KMS-11 (cell line): ENCODE results near the gene ZNF560.

ENCODE experiments used
- H2AFZ ChIP-seq: fragments of 200-600 bp; sonication (generic); 2 replicates; pipeline ENCODE4 v1.6.1; 2016; ENCODE audit warnings: antibody characterized with exemption, mixed run types, low read depth
- H3K27ac ChIP-seq: fragments of 200-600 bp; sonication (generic); 2 replicates; pipeline ENCODE4 v1.6.1; 2016; ENCODE audit warnings: mild to moderate bottlenecking, mixed run types
- H3K27me3 ChIP-seq: fragments of 200-600 bp; sonication (generic); 2 replicates; pipeline ENCODE4 v1.6.1; 2017; ENCODE audit warnings: mild to moderate bottlenecking, low read depth, mixed run types, moderate library complexity; ENCODE audit not compliant: insufficient read depth
- H3K36me3 ChIP-seq: fragments of 200-600 bp; sonication (generic); 2 replicates; pipeline ENCODE4 v1.6.1; 2017; ENCODE audit warnings: mild to moderate bottlenecking, mixed run types; ENCODE audit not compliant: insufficient read depth
- H3K4me1 ChIP-seq: fragments of 200-600 bp; sonication (generic); 2 replicates; pipeline ENCODE4 v1.6.1; 2016; ENCODE audit warnings: mild to moderate bottlenecking, low read depth, mixed run types; ENCODE audit not compliant: poor library complexity, severe bottlenecking
- H3K4me2 ChIP-seq: fragments of 200-600 bp; sonication (generic); 2 replicates; pipeline ENCODE4 v1.7.0; 2016; ENCODE audit warnings: mild to moderate bottlenecking, mixed run types
- H3K4me3 ChIP-seq: fragments of 200-600 bp; sonication (generic); IDR thresholded peaks from 2 replicates; pipeline ENCODE4 v1.6.1; 2017; ENCODE audit warnings: low read depth, low read length, mixed read lengths; ENCODE audit not compliant: insufficient read depth
- H3K79me2 ChIP-seq: fragments of 200-600 bp; sonication (generic); 2 replicates; pipeline ENCODE4 v1.6.1; 2016; ENCODE audit warnings: low read depth, mixed run types; ENCODE audit not compliant: insufficient read depth
- H3K9ac ChIP-seq: fragments of 200-600 bp; sonication (generic); 2 replicates; pipeline ENCODE4 v1.6.1; 2016; ENCODE audit warnings: mild to moderate bottlenecking, mixed run types
- H4K20me1 ChIP-seq: fragments of 200-600 bp; sonication (generic); 2 replicates; pipeline ENCODE4 v1.6.1; 2016; ENCODE audit warnings: mild to moderate bottlenecking, mixed run types; ENCODE audit not compliant: insufficient read depth
- CTCF ChIP-seq: fragments of 200-600 bp; sonication (generic); conservative IDR thresholded peaks from 2 replicates; pipeline ENCODE4 v1.6.1; 2017; ENCODE audit warnings: low read depth, mild to moderate bottlenecking, antibody characterized with exemption, low read length, moderate library complexity, mixed read lengths

ZNF560 gene

GRCh38 chr19:9485140-9485539 lies 13.3 kb downstream of the ZNF560 start:
- no peaks in the 10 kb centered on the region for H3K36me3 ChIP-seq
- H3K4me3 ChIP-seq: no peak overlapping the region
- no peak for TF ChIP-seq CTCF
- no peak overlapping the region for H3K27ac ChIP-seq
- H4K20me1 ChIP-seq: no peaks in the 10 kb centered on the region
- no peak overlapping the region for H3K9ac ChIP-seq
- no peak overlapping the region for H2AFZ ChIP-seq
- H3K79me2 ChIP-seq: no peaks in the 10 kb centered on the region
- no peak overlapping the region for H3K4me2 ChIP-seq
- no peaks in the 10 kb centered on the region for H3K4me1 ChIP-seq
- H3K27me3 ChIP-seq: no peaks in the 10 kb centered on the region

- no peak for TF ChIP-seq CTCF
- Histone ChIP-seq H3K27me3 (no peaks in the 10 kb centered on the region), H3K79me2 (no peaks in the 10 kb centered on the region), H3K4me3 (no peak overlapping the region), H3K36me3 (no peaks in the 10 kb centered on the region), H4K20me1 (no peaks in the 10 kb centered on the region), H3K4me2 (no peak overlapping the region), H3K9ac (no peak overlapping the region), H2AFZ (no peak overlapping the region), H3K27ac (no peak overlapping the region), H3K4me1 (no peaks in the 10 kb centered on the region)
These were observed 23.4 kb downstream of the ZNF560 start for GRCh38 chr19:9474975-9475374.

DNA sequence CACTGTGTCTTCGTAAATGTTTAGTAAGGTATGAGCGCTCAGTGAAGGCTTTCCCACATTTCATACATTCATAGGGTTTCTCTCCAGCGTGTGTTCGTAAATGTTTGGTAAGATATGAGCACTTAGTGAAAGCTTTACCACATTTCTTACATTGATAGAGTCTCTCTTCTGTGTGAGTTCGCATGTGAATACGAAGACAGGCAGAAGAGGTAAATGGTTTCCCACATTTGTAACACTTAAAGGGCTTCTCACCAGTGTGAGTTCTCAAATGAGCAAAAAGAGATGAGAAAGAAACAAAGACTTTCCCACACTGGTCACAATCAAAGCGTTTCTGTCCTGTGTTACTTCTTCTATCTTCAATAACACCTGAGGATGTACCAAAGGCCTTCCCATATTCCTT lies 31.3 kb downstream of the ZNF560 start:
- Histone ChIP-seq H3K79me2 (no peaks in the 10 kb centered on the region), H2AFZ (no peak overlapping the region), H3K4me3 (no peak overlapping the region), H3K27me3 (no peaks in the 10 kb centered on the region), H3K9ac (no peak overlapping the region), H3K4me2 (no peak overlapping the region), H3K36me3 (no peaks in the 10 kb centered on the region), H4K20me1 (no peaks in the 10 kb centered on the region), H3K27ac (no peak overlapping the region), H3K4me1 (no peaks in the 10 kb centered on the region)
- TF ChIP-seq CTCF: no peak

- H3K9ac ChIP-seq: no peak overlapping the region
- H3K4me2 ChIP-seq: no peak overlapping the region
- H3K27me3 ChIP-seq: no peaks in the 10 kb centered on the region
- H4K20me1 ChIP-seq: no peaks in the 10 kb centered on the region
- TF ChIP-seq CTCF: no peak
- no peaks in the 10 kb centered on the region for H3K79me2 ChIP-seq
- no peaks in the 10 kb centered on the region for H3K4me1 ChIP-seq
- no peak overlapping the region for H3K27ac ChIP-seq
- no peak overlapping the region for H2AFZ ChIP-seq
- H3K36me3 ChIP-seq: no peaks in the 10 kb centered on the region
- no peak overlapping the region for H3K4me3 ChIP-seq
These were observed 36.5 kb downstream of the ZNF560 start for GRCh38 chr19:9461938-9462337.
